Sciatic nerve (tissue), 2 donors: ENCODE data around the gene ZNF718. TPM values are rescaled to one million over a fixed set of nuclear protein-coding genes. Genes with fewer than 3 reads are reported as not detected.
"Not testable (repeated sequence)": the region's sequence is repeated elsewhere in the genome, so short reads cannot be mapped to it uniquely, and the experiment has no call there.

ENCODE experiments used
- ATAC-seq: fragments of 200-7000 bp; cut with Tn5 transposase; one replicate; pipeline ENCODE4 v1.9.1; 2020; ENCODE audit warnings: mild to moderate bottlenecking, moderate library complexity
- DNase-seq: peaks from one replicate; pipeline ENCODE4 v3.0.0-alpha.2; 2020; ENCODE audit warnings: low spot score
- intact Hi-C: fragments of 100-400 bp; cut with DNase I; formaldehyde crosslinking; loops from one replicate; pipeline ENCODE4 v1.14.2; 2022
- total RNA-seq: library from RNA; stranded (reverse); fragmentation: NEBNext Ultra II Directional; extraction: Animal tissue kit (Norgen Biotek cat#: 25700); gene quantifications from one replicate; pipeline ENCODE4 v1.2.1, GENCODE V29; 2021
- donor health status: DM: no; HTN: no; CAD: no.
- donor health status: DM: no; HTN: no; CAD: no.

The ZNF718 gene
- total RNA-seq, 1 donor from 2014 or later: 11.7 TPM

GRCh38 chr4:139691-140090 lies 15.4 kb downstream of the ZNF718 start:
- ATAC-seq (no peak), DNase-seq (no peak)
- intact Hi-C loops: no loop called here

- no peak for ATAC-seq
- DNase-seq: no peak
- intact Hi-C loops: no loop called here
These were observed 22.3 kb downstream of the ZNF718 start for GRCh38 chr4:146621-147020.

GRCh38 chr4:147233-147632 lies 22.9 kb downstream of the ZNF718 start:
- no peak for DNase-seq
- no peak for ATAC-seq
- intact Hi-C loops: no loop called here

GRCh38 chr4:161496-162284 lies 37.4 kb downstream of the ZNF718 start:
- ATAC-seq (no peak), DNase-seq (no peak)
- intact Hi-C loops: no loop called here

- intact Hi-C loops, ATAC-seq, DNase-seq: not testable (repeated sequence)
These were observed 45.3 kb downstream of the ZNF718 start for GRCh38 chr4:169640-170039.

- ATAC-seq, intact Hi-C loops, DNase-seq: not testable (repeated sequence)
These were observed 47.0 kb downstream of the ZNF718 start for GRCh38 chr4:171318-171717.

- DNase-seq: no peak
- intact Hi-C loops: no loop called here
- ATAC-seq: no peak
These were observed 49.5 kb downstream of the ZNF718 start for GRCh38 chr4:173666-174314.

- intact Hi-C loops: no loop called here
- no peak for DNase-seq
- no peak for ATAC-seq
These were observed 51.7 kb downstream of the ZNF718 start for GRCh38 chr4:175986-176385.

- intact Hi-C loops: no loop called here
- ATAC-seq (no peak), DNase-seq (no peak)
These were observed 52.7 kb downstream of the ZNF718 start for GRCh38 chr4:176995-177394.

- DNase-seq, intact Hi-C loops, ATAC-seq: not testable (repeated sequence)
These were observed 57.9 kb downstream of the ZNF718 start for GRCh38 chr4:182225-182624.

- intact Hi-C loops: no loop called here
- ATAC-seq (no peak), DNase-seq (no peak)
These were observed 63.8 kb downstream of the ZNF718 start for GRCh38 chr4:188091-188490.

- intact Hi-C loops, ATAC-seq, DNase-seq: not testable (repeated sequence)
These were observed 70.9 kb downstream of the ZNF718 start for GRCh38 chr4:195159-195558.

GRCh38 chr4:200936-201335 lies 76.6 kb downstream of the ZNF718 start:
- DNase-seq: no peak
- intact Hi-C loops: no loop called here
- ATAC-seq: no peak

GRCh38 chr4:202822-203221 lies 78.5 kb downstream of the ZNF718 start:
- intact Hi-C loops: not testable (repeated sequence)

GRCh38 chr4:205097-205756 lies 80.9 kb downstream of the ZNF718 start:
- DNase-seq (no peak), ATAC-seq (no peak)
- intact Hi-C loops: no loop called here

More at GRCh38 chr4:202822-203221, 78.5 kb downstream of the ZNF718 start:
- ATAC-seq, DNase-seq: not testable (repeated sequence)

GRCh38 chr4:206054-206453 lies 81.8 kb downstream of the ZNF718 start:
- no peak for DNase-seq
- ATAC-seq: no peak
- intact Hi-C loops: no loop called here

GRCh38 chr4:208416-209096 lies 84.3 kb downstream of the ZNF718 start:
- ATAC-seq, intact Hi-C loops, DNase-seq: not testable (repeated sequence)

GRCh38 chr4:211033-211511 lies 86.8 kb downstream of the ZNF718 start:
- DNase-seq (no peak), ATAC-seq (no peak)
- intact Hi-C loops: no loop called here
